Heart right ventricle (tissue), 16 donors: ENCODE data around the gene PPP4R1. TPM values are rescaled to one million over a fixed set of nuclear protein-coding genes. Genes with fewer than 3 reads are reported as not detected.

ENCODE experiments used
- ATAC-seq, 8 donors: fragments of 200-7000 bp; cut with Tn5 transposase; one replicate each; pipeline ENCODE4 v1.9.1; 2020; ENCODE audit warnings: mild to moderate bottlenecking in 8 of 8, moderate library complexity in 8 of 8, moderate number of reproducible peaks in 1 of 8
- DNase-seq, 2 donors: peaks; one replicate each; pipeline ENCODE4 v3.0.0-alpha.2; 2020
- H3K27ac ChIP-seq, 10 donors: fragments of 200-600 bp; sonication (generic) in 2 of 10; one replicate each; pipeline versions ENCODE4 v1.5.0 to v1.8.0; 2020 to 2022; ENCODE audit warnings: mild to moderate bottlenecking in 3 of 10
- H3K27me3 ChIP-seq, 7 donors: fragments of 200-600 bp; one replicate each; pipeline ENCODE4 v1.8.0; 2021 to 2022; ENCODE audit warnings: mild to moderate bottlenecking in 2 of 7
- H3K36me3 ChIP-seq, 9 donors: fragments of 200-600 bp; sonication (generic) in 1 of 9; one replicate each; pipeline versions ENCODE4 v1.5.0 to v1.8.0; 2020 to 2022; ENCODE audit warnings: mild to moderate bottlenecking in 2 of 9
- H3K4me1 ChIP-seq, 9 donors: fragments of 200-600 bp; sonication (generic) in 1 of 9; one replicate each; pipeline versions ENCODE4 v1.5.0 to v1.8.0; 2020 to 2022; ENCODE audit warnings: mild to moderate bottlenecking in 4 of 9
- H3K4me3 ChIP-seq, 10 donors: fragments of 200-600 bp; sonication (generic) in 2 of 10; one replicate each; pipeline versions ENCODE4 v1.5.0 to v1.8.0; 2020 to 2022; ENCODE audit warnings: mild to moderate bottlenecking in 7 of 10, moderate library complexity in 2 of 10
- H3K9me3 ChIP-seq, 11 donors: fragments of 200-600 bp in 10 of 11; sonication (generic) in 2 of 11; one replicate each; pipeline versions ENCODE4 v1.5.0 to v1.8.0; 2013 to 2022; ENCODE audit warnings: mild to moderate bottlenecking in 2 of 11, control low read depth in 1 of 11, moderate library complexity in 1 of 11
- WGBS, 2 donors: extraction: QIAGEN DNeasy Blood & Tissue Kit; methylation state at CpG; one replicate each; pipeline ENCODE4 v1.1.7; 2013; ENCODE audit warnings: inconsistent platforms in 1 of 2; 5-methylcytosine and 5-hydroxymethylcytosine counted together
- intact Hi-C, 10 donors: fragments of 100-400 bp; cut with DNase I; formaldehyde crosslinking; loops; one replicate each; pipeline versions ENCODE4 v1.11.1 to v1.14.2; 2022
- polyA plus RNA-seq, 2 donors: library from polyadenylated mRNA; stranded (reverse); fragments of 200-250 nt; gene quantifications; one replicate each; pipeline ENCODE4 v1.2.3, GENCODE V29; 2013
- total RNA-seq, 10 donors: library from RNA; stranded (reverse); fragmentation: NEBNext Ultra II Directional in 3 of 10; extraction: Animal tissue kit (Norgen Biotek cat#: 25700) in 3 of 10; gene quantifications; one replicate each; pipeline versions ENCODE4 v1.2.1 to v1.2.4, GENCODE V29; 2021 to 2023
- TF ChIP-seq, protein P1 (sequence below), 9 donors: fragments of 200-600 bp; sonication (generic) in 2 of 9; IDR thresholded peaks; one replicate each; pipeline versions ENCODE4 v1.5.0 to v1.8.0; 2021 to 2022; ENCODE audit warnings: antibody characterized with exemption in 9 of 9, mild to moderate bottlenecking in 5 of 9, moderate library complexity in 1 of 9
- donor health status: Arrhythmogenic right ventricular cardiomyopathy.
- donor health status: ischemic (EF 13 %, LVEDD 7.1; RV severe dilation, severe dysfunction).
- donor health status: healthy with polysubstance abuse.
- donor health status: DM: no; HTN: yes; CAD: no.
- donor health status: DM: no; HTN: no; CAD: no.
- donor health status: ischemic (EF 25% LVEDD 6.9; RV normal size, moderate dysfunction).
- donor health status: ischemic (EF 25% LVEDD 5.7; RV mildly dilated, moderate dysfunction).
- donor health status: healthy.
- donor health status: DM: yes; HTN: yes; CAD: no.
- donor health status: Ischemic cardiomyopathy.
- donor health status: ischemic (EF 35%, LVEDD 5.7; RV mildly dilated, moderate dysfunction).
- donor health status: nonischemic (EF 11% LVEDD 7.7; RV severe dilation, severe dysfunction).
- donor health status: DM: yes; HTN: yes; CAD: no.
- donor health status: PGD.
- donor health status: ischemic (EF 29% LVEDD 5.4; RV normal size, mild dysfunction).
- donor health status: nonischemic (EF 23%, LVEDD 6.1; RV moderate dilation, normal function).

PPP4R1 gene
- total and polyA plus RNA-seq, 12 donors: 24.7 to 87.4 (median 60.4) TPM

DNA sequence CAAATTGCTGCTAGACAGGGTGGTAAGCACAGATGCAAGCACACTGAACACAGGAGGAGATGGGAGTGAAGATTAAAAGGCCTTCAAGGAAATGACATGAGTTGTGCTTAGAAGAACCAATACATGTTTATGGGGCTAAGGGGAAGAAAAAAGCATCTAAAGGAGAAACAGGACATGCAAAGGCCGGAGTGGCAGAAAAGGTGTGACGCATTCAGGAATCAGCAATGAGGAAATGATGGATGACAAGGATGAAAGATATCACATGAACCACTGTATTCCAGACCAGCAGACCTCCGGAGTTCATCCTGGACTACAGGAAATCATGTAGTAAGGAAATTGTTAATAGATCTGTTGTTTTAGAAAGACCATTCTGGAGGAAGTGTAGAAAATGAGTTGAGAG, 42.8 kb downstream of the PPP4R1 start:
- intact Hi-C loops: loop anchor here in 7 of 10 donors (10.0 kb wide), 4 partner anchors 93 to 383 kb away; no protein-coding TSS in a partner anchor
- 72 to 75% methylated on average over 3 of the region's 3 CpGs for WGBS, 2 donors

DNA sequence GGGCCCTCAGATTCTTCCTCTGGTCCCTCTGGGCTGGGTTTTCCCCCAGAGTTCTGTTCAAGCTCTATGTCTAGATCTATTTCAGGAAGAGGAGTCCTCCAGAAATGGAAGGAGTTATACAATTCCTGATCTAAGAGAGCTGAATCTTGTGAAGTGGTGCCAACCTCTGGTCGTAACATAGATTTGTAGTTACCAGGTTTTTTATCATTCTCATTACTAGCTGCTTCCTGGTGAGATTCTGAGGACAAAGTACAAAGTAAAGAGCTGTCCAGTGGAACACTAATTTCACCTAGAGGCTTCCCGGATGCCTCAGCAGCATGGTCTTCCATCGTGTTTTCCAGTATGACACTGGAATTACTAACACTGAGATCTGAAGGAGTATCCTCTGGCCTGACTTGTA, 44.1 kb downstream of the PPP4R1 start:
- no peak overlapping the region for H3K27ac ChIP-seq
- WGBS, 2 donors: 73 to 77% methylated on average over 3 of the region's 3 CpGs
- ATAC-seq (no peak), DNase-seq (no peak)
- peaks cover 0 to 12% (median 3%) of the 10 kb centered on the region in 9 donors for H3K4me1 ChIP-seq
- peaks cover 0 to 91% (median 37%) of the 10 kb centered on the region in 9 donors for H3K36me3 ChIP-seq
- no peaks in the 10 kb centered on the region for H3K9me3 ChIP-seq
- intact Hi-C loops: loop anchor here in 7 of 10 donors (10.0 kb wide), 4 partner anchors 95 to 385 kb away; no protein-coding TSS in a partner anchor
- TF ChIP-seq, protein P1, sequence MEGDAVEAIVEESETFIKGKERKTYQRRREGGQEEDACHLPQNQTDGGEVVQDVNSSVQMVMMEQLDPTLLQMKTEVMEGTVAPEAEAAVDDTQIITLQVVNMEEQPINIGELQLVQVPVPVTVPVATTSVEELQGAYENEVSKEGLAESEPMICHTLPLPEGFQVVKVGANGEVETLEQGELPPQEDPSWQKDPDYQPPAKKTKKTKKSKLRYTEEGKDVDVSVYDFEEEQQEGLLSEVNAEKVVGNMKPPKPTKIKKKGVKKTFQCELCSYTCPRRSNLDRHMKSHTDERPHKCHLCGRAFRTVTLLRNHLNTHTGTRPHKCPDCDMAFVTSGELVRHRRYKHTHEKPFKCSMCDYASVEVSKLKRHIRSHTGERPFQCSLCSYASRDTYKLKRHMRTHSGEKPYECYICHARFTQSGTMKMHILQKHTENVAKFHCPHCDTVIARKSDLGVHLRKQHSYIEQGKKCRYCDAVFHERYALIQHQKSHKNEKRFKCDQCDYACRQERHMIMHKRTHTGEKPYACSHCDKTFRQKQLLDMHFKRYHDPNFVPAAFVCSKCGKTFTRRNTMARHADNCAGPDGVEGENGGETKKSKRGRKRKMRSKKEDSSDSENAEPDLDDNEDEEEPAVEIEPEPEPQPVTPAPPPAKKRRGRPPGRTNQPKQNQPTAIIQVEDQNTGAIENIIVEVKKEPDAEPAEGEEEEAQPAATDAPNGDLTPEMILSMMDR (IDR thresholded peaks at IDR 0.05): no peak
- H3K27me3 ChIP-seq: no peaks in the 10 kb centered on the region
- H3K4me3 ChIP-seq: no peak overlapping the region

More for the DNA sequence above, 42.8 kb downstream of the PPP4R1 start:
- TF ChIP-seq, protein P1 (IDR thresholded peaks at IDR 0.05): no peak
- Histone ChIP-seq H3K9me3 (no peaks in the 10 kb centered on the region), H3K4me3 (no peak overlapping the region), H3K27ac (no peak overlapping the region), H3K36me3 (peaks cover 0 to 92% (median 37%) of the 10 kb centered on the region in 9 donors), H3K27me3 (no peaks in the 10 kb centered on the region), H3K4me1 (peaks cover 0 to 16% (median 7%) of the 10 kb centered on the region in 9 donors)
- DNase-seq: no peak
- no peak for ATAC-seq

DNA sequence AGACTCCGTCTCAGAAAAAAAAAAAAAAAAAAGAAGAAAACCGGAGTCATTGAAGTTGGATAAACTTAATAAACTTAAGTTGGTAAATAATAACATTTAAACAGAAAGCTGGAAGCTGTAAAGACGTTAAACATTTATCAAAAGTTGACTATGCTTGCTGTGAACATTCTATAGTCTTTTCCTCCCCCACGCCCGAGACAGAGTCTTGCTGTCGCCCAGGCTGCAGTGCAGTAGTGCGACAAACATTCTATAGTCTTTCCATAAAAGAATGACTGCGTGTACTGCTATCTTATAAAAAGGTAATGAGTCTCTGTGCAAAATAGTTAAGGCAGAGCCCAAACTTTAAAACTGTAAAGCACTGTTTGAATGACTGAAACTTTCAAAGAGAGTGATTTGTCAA, 45.2 kb downstream of the PPP4R1 start:
- H3K36me3 ChIP-seq: peaks cover 0 to 82% (median 37%) of the 10 kb centered on the region in 9 donors
- H3K27me3 ChIP-seq: no peaks in the 10 kb centered on the region
- H3K9me3 ChIP-seq: no peaks in the 10 kb centered on the region
- DNase-seq: no peak
- H3K4me1 ChIP-seq: peaks cover 0 to 21% (median 7%) of the 10 kb centered on the region in 9 donors
- H3K27ac ChIP-seq: no peak overlapping the region
- 90 to 94% methylated on average over 8 of the region's 8 CpGs for WGBS, 2 donors
- ATAC-seq: no peak
- TF ChIP-seq, protein P1 (IDR thresholded peaks at IDR 0.05): no peak
- intact Hi-C loops: no loop called here
- no peak overlapping the region for H3K4me3 ChIP-seq

DNA sequence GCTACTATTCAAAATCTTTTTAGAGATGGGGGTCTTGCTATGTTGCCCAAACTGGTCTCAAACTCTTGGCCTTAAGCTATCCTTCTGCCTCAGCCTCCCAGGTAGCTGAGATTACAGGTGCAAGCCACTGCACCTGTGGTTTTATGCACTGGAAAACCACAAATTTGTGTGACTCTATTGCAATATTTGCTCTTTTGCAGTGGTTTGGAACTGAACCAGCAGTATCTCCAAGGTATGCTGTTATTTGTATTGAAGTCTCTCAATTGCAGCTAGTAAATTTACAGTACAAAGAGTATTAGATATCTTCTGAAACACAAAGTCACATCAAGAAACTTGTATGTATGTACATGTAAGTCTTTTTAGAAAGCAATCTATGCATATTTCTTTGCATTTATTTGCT, 46.2 kb downstream of the PPP4R1 start:
- Histone ChIP-seq H3K9me3 (no peaks in the 10 kb centered on the region), H3K36me3 (peaks cover 0 to 80% (median 40%) of the 10 kb centered on the region in 9 donors), H3K4me3 (no peak overlapping the region), H3K4me1 (peaks cover 0 to 26% (median 13%) of the 10 kb centered on the region in 9 donors), H3K27me3 (no peaks in the 10 kb centered on the region), H3K27ac (no peak overlapping the region)
- TF ChIP-seq, protein P1 (IDR thresholded peaks at IDR 0.05): no peak
- ATAC-seq (no peak), DNase-seq (no peak)
- intact Hi-C loops: no loop called here
